ENCODE results near the gene BPIFB3.

BPIFB3 gene

DNA sequence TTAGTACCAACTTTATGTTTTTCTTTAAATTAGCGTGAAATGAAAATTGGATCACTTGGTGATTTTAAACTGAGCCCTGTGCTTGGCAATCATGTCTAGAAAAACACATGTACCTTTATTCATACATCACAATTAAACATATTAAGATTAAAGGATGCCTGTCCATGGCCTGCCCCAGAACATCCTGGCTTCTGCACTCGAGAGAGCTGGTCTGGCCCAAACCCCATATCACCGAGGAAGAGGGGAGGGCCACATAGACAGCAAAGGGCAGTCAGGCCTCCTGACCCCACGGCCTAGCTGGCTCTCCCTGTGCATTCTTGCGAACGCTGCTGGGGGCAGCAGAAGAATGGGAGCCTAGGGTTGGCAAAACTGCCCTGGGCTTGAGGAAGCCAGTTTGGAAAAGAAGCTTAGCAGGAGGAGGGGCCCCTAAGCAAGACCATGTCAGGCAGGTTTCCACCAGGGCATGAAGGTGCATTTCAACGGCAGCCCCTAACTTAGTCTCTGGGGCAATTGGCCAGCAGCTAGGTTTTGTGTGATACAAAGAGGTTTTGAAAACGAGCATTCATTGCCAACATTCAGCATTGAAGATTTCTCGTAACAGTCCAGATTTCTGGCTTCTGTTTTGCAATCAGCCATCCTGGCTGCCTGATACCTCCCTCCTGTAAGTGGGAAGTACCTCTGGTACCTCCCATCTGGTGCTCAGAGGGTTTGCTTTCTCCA is 8.6 kb downstream of the BPIFB3 start:
- DNase-seq (ENCODE audit: low read depth in 2 of 2): no peak

- DNase-seq (ENCODE audit: low read depth in 2 of 2): no peak
These were observed 9.1 kb downstream of the BPIFB3 start for GRCh38 chr20:33062825-33063149.

- no peak for DNase-seq (ENCODE audit: low read depth in 2 of 2)
These were observed 9.6 kb downstream of the BPIFB3 start for GRCh38 chr20:33063271-33063670.

GRCh38 chr20:33064572-33065287 is 11.0 kb downstream of the BPIFB3 start:
- DNase-seq (ENCODE audit: low read depth in 2 of 2): no peak

- no peak for DNase-seq (ENCODE audit: low read depth in 2 of 2)
These were observed 12.1 kb downstream of the BPIFB3 start for GRCh38 chr20:33065785-33066184.

- no peak for DNase-seq (ENCODE audit: low read depth in 2 of 2)
These were observed 14.1 kb downstream of the BPIFB3 start for GRCh38 chr20:33067806-33068205.

DNA sequence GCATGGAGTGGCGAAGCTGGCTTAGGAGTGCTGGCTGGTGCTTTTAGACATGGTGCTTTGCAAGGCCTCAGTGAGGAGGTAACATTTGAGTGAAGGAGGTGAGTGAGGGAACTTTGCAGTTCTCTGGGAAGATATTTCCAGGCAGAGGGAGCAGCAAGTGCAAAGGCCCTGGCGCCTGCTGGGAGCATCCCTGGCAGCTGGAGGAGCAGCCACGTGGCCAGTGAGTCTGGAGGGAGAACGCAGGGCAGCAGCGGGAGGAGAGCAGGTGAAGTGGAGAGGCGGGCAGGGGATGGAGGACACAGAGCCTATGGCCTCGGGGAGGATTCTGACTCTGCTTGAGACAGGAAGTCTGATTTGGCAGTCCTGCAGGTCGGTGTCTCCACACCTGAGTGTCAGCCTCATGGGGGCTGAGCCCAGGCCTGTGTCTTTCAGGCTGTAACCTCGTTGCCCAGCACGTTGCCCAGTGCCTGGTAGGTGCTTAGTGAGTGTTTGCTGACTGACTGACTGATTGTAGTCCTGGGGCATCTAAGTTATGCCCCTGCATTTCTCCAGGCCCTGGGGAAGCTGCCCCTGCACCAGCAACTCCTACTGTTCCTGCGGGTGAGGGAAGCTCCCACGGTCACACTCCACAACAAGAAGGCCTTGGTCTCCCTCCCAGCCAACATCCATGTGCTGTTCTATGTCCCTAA is 14.7 kb downstream of the BPIFB3 start:
- no peak for DNase-seq (ENCODE audit: low read depth in 2 of 2)

- no peak for DNase-seq (ENCODE audit: low read depth in 2 of 2)
These were observed 16.0 kb downstream of the BPIFB3 start for GRCh38 chr20:33069673-33070072.

- no peak for DNase-seq (ENCODE audit: low read depth in 2 of 2)
These were observed 16.7 kb downstream of the BPIFB3 start for GRCh38 chr20:33070111-33071053.

GRCh38 chr20:33071198-33071597 is 17.5 kb downstream of the BPIFB3 start:
- no peak for DNase-seq (ENCODE audit: low read depth in 2 of 2)

DNA sequence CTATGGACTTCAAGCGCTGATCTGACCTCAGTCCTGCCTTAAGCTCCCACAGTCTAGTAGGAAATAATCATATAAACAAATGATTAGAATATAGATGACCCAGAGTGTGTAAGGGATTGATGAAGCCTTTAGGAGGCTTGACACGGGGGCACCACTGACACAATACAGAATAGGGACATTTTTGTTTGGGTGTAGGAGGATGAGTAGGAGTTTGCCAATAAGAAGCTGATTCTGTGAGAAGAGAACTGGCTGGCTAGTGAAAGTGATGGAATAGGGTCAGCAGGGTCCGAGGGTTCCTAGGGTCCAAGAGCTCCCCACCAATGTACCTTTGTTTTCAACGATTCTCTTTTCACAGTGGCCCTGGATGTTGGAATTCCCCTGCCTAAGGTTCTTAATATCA is 18.7 kb downstream of the BPIFB3 start:
- DNase-seq (ENCODE audit: low read depth in 2 of 2): no peak

DNA sequence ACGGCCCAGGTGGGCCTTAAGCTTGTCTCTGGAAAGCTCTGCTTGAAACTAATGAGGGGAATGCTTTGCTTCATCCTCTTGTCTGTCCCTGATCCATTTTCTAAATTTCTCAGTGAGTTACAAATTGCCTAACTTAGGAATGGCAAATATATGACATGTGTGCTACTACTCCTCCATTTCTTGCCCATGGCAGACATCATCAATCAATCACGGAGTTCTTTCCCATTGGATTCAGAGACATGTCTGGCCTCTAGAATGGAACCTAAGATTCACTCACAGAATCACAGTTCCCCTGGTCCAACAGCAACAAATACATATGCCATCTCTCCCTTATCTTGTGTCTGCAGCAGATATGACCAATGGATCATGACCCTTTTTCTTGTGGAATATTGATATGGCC is 19.1 kb downstream of the BPIFB3 start:
- no peak for DNase-seq (ENCODE audit: low read depth in 2 of 2)

GRCh38 chr20:33074675-33075074 is 21.0 kb downstream of the BPIFB3 start:
- no peak for DNase-seq (ENCODE audit: low read depth in 2 of 2)

GRCh38 chr20:33075281-33075680 is 21.6 kb downstream of the BPIFB3 start:
- no peak for DNase-seq (ENCODE audit: low read depth in 2 of 2)

- DNase-seq (ENCODE audit: low read depth in 2 of 2): no peak
These were observed 23.1 kb downstream of the BPIFB3 start for GRCh38 chr20:33076662-33077372.

DNA sequence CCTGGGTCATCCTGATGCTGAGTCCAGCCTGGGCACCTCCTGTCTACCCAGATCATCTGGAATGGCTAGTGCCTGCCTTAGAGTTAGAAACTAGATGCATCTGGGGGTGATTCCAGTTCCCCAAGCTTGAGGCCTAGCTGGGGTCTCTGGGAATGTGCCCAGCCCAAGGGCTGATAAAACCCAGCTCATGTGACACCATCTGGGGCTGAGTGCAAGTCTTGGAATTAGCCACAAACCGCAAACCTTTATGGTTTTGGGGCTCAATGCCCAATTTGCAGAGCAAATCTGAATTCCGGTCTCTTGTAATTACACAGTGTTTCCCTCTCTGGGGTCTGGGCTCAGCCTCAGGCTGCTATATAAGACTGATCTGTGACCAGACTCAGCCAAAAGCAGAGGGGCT is 25.6 kb downstream of the BPIFB3 start, which contains the start of gene BPIFB4:
TSS of gene BPIFB4 (plus strand) at position 385 of the 400 bp plus-strand sequence. CDS start 1,884 bp downstream, outside the sequence.
- DNase-seq (ENCODE audit: low read depth in 2 of 2): no peak

GRCh38 chr20:33081411-33082154 is 27.9 kb downstream of the BPIFB3 start:
- no peak for DNase-seq (ENCODE audit: low read depth in 2 of 2)

DNA sequence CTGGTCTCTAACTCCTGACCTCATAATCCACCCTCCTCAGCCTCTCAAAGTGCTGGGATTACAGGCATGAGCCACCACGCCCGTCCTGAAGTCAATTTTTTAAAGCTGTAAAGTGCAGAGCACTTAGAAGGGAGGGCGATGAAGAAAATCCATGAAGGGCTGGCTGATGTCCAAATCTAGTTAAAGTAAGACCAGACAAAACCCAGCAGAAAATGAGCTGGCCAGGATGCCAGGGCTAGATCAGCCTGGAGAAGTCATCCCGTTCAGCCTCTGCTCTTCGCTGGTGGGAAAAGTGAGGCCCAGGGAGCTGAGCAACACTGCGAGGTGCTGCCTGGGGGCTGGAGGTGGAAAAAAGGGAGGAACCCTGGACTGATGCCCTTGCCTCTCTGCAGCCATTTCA is 28.8 kb downstream of the BPIFB3 start:
- no peak for DNase-seq (ENCODE audit: low read depth in 2 of 2)

GRCh38 chr20:33083544-33084340 is 30.0 kb downstream of the BPIFB3 start:
- no peak for DNase-seq (ENCODE audit: low read depth in 2 of 2)

DNA sequence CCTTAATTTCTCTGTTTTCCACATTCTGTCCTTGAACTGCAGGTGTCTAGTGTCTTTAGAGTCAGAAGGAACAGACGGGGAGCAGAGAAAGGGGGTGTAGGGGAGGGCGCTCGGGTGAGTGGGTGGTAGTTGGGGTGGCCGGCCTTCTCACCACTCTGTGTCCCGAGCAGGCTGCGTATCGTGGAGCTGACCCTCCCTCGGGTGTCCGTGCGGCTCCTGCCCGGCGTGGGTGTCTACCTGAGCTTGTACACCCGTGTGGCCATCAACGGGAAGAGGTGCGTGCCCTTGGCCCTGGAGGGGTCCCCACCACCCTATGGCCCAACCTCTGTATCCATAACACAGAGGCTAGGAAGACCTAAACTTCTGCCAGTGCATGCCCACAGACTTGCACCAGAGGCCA is 31.0 kb downstream of the BPIFB3 start:
- DNase-seq (ENCODE audit: low read depth in 2 of 2): no peak
